GM12874 (cell line): Measurements from ENCODE around the gene HMCN1.

Experiments used
- TF ChIP-seq, protein P1 (sequence below): IDR thresholded peaks from 2 replicates; pipeline ENCODE4 v1.5.1; 2011; ENCODE audit warnings: low read depth, mild to moderate bottlenecking, control low read depth, low read length, moderate library complexity; ENCODE audit not compliant: insufficient read depth

HMCN1 gene

GRCh38 chr1:185912504-185912903 is 178.3 kb downstream of the HMCN1 start:
- TF ChIP-seq, protein P1, sequence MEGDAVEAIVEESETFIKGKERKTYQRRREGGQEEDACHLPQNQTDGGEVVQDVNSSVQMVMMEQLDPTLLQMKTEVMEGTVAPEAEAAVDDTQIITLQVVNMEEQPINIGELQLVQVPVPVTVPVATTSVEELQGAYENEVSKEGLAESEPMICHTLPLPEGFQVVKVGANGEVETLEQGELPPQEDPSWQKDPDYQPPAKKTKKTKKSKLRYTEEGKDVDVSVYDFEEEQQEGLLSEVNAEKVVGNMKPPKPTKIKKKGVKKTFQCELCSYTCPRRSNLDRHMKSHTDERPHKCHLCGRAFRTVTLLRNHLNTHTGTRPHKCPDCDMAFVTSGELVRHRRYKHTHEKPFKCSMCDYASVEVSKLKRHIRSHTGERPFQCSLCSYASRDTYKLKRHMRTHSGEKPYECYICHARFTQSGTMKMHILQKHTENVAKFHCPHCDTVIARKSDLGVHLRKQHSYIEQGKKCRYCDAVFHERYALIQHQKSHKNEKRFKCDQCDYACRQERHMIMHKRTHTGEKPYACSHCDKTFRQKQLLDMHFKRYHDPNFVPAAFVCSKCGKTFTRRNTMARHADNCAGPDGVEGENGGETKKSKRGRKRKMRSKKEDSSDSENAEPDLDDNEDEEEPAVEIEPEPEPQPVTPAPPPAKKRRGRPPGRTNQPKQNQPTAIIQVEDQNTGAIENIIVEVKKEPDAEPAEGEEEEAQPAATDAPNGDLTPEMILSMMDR: no peak

DNA sequence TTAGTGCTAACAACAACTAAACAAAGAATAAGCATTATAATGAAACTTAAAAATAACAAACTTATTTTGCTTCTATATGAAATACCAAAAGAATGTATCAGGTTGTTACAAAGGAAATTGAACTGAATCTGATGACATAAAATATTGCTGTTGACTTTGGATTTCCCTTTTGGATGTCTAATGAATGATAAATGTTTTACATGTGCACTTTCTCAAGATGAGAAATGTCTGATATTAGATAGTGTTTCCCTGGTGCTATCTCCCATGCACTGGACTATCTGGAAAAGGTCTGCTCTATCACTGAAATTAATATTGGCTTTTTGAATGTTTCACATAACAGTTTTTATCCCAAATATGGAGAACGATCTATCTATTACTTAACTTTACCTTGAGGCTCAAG is 179.9 kb downstream of the HMCN1 start:
- TF ChIP-seq, protein P1: no peak

- TF ChIP-seq, protein P1: no peak
These were observed 182.7 kb downstream of the HMCN1 start for GRCh38 chr1:185916861-185917260.

DNA sequence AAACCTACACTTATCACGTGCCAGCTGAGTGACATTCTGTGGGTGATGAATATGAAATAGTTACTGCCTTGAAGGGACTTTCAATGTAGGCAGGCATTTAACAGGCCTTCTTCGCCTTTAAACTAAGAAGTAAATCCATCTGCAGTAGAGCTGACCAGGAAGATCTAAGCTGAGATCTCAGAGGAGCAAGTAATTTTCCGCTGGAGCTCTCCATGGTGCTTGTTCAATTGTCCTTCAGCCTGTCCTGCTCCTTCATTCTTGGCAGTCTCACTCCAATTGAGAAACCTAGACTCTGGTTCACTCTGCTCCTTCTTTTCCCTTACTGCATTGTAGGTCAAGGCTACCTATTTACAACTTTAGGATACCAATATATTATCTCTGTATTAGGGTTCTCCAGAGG is 183.5 kb downstream of the HMCN1 start:
- TF ChIP-seq, protein P1: no peak

DNA sequence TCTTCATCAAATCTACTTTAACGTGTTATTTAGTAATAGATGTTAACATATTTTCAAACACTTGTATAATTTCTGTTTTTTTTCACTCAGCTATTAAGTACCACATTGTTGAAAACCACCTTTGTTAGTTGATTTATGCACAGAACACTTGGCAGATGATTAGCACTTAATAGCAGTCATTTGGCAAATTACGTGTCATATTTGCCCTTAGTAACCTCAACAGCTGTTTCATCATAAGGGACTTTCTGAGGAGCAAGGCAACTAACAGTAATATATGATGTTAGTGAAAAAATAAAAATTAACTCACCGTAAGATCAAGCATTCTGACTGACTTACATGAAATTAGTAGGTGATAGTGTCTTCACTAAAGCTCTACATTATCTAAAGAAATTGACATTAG is 186.4 kb downstream of the HMCN1 start:
- TF ChIP-seq, protein P1: no peak

DNA sequence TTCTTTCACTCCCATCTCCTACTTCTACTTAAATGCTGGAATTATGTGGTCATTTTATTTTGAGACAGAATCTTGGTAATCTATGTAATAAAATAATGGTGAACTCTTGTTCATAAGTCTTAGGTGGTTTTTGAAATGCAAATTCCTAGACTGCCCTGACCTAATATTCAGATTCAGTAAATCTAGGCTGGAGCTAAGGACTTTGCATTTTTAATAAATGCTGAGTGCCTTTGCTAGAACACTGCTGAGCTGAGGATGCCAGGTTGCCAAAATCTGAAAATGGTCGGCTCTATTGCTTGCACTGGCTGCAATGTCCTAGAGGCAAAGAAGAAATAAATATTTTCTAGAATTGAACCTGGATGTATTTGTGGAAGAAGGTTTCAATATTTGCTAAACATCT is 187.4 kb downstream of the HMCN1 start:
- TF ChIP-seq, protein P1: no peak

- TF ChIP-seq, protein P1: no peak
These were observed 192.4 kb downstream of the HMCN1 start for GRCh38 chr1:185926588-185926987.

DNA sequence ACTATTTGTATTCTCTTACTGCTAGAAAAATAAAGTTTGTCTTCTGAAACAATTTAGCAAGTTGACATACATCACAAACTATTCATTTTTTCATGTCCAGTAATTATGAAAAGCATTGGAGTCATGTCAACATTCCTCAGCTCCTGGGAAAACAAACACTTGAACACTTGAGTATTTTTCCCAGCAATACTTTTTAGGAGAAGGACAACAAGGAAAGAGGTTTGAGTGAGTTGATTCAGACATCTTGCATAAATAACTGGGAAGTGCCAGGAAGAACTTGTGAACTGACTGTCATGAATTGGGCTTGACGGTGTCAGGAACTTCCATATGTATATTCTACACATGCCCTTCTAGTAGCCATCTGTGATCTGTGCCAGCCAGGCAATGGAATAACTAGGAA is 195.6 kb downstream of the HMCN1 start:
- TF ChIP-seq, protein P1: no peak
